HL-60/S4 (cell line): Measurements from ENCODE around the gene CNMD.
"Not testable (repeated sequence)": the region's sequence is repeated elsewhere in the genome, so short reads cannot be mapped to it uniquely, and the experiment has no call there.

Source experiments
- in situ Hi-C: fragments of 300-500 bp; cut with MboI; formaldehyde crosslinking; loops from 2 replicates; pipeline ENCODE4 v1.14.3; 2022; ENCODE audit warnings: low sequenced_read_pairs

The CNMD gene

DNA sequence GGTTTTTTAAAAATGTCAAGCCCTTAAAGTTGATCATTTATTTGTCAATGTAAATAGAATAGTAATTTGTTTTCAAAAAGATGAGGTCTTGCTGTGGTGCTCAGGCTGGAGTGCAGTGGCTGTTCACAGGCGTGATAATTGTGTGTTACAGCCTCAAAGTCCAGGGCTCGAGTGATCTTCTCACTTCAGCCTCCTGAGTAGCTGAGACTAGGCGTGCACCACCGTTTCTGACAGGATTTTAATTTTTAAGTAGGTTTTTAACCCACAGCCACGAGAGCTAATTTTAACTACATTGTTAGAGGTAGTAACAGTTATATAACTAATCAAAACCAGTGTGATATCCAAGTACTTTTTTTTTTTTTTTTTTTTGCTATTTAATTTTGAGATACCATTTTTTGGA is 43.1 kb downstream of the CNMD start:
- in situ Hi-C loops: no loop called here

GRCh38 chr13:52695856-52696255 is 43.8 kb downstream of the CNMD start:
- in situ Hi-C loops: no loop called here

DNA sequence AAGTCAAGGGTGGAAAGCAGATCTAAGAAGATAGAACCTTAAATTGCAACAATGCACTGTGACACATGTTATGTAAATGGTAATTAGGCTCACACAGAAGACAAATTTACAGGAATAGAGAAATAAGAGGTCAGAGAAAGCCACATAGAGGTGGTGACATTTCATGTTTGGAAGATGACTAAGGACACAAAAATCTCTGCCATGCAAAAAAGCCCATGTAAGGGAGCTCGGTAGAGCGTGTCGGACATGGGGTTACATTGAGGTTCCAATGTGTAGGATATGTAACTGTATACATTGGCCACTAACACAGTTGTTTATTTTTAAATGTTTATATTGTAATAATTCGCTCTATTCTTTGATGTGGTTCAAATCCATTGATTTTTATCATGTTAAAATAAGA is 53.2 kb downstream of the CNMD start:
- in situ Hi-C loops: no loop called here

DNA sequence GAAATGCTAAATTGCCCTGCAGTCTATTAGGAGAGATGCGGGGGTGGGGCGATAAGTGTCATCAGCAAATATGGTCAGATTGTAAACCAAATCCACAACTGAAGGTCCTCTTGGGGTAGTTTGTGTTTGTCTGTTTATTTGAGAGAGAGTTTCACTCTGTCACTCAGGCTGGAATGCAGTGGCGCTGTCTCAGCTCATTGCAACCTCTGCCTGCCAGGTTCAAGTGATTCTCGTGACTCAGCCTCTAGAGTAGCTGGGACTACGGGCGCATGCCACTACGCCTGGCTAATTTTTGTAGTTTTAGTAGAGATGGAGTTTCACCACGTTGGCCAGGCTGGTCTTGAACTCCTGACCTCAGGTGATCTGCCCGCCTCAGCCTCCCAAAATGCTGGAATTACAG is 53.8 kb downstream of the CNMD start:
- in situ Hi-C loops: not testable (repeated sequence)

GRCh38 chr13:52677823-52678222 is 61.8 kb downstream of the CNMD start:
- in situ Hi-C loops: no loop called here

- in situ Hi-C loops: no loop called here
These were observed 66.2 kb downstream of the CNMD start for GRCh38 chr13:52673465-52673864.

DNA sequence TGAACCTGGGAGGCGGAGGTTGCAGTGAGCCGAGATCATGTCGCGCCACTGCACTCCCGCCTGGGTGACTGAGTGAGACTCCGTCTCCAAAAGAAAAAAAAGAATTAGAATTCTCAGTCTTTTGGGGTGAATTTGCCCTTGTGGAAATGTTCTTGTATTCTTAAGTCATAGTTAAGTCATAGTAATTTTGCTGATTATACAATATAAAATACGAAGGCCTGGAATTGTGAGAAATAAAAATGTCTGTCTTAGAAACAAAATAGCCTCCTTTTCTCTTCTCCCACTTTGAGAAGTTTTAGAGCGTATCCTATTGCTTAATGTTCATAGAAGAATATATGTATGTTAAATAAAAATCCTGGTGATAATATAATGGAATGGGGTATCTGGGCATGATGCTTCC is 68.9 kb downstream of the CNMD start:
- in situ Hi-C loops: no loop called here

DNA sequence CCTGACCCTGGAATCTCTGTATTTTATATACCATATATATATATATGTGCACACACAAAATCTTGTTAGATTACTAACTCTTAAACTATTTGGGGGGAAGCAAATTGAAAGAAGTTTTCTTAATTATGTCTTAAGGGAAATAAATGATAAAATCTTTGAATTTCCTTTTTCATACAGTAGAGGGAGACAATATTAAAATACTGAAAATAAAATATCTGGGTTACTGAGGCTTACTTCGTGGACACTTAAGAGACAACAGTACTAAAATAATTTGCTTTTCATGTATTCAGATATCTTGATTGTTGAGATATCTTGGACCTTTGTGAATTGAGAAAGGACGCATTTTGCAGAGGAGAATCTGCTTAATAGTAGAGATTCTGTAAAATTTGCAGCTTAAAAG is 69.9 kb downstream of the CNMD start:
- in situ Hi-C loops: no loop called here

DNA sequence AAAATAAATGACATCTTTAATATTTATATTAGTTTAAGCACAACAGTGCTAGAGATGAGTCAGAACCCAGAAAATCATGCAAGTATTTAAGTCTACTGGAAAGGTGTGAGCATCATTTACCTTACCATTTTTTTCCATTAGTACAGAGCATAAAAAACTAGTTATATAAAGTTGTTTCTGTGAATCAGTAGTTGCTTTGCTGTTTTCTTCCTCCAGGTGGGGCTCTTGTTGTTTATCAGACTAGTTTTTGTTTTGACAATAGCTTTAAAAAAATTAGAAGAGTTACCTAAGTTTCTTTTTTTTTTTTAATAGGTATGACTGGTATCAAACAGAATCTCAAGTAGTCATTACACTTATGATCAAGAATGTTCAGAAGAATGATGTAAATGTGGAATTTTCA is 74.3 kb downstream of the CNMD start:
- in situ Hi-C loops: no loop called here

DNA sequence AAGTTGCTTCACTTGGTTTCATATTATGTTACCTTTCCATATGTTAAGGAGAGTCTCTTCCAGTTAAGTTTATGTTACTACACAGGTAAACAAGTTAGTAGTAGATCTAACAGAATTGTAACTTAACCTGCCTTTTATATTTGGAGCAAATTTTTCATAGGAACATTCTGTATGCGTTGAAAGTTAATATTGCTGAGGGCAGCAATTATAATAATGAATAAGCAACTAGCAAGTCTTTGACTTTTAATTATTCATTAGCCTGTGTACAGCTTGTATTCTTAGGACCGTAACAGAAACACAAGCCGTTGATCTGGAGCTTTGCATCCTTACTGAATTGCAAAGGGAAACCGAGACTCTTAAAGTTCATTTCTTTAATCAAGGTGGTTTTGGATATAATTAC is 75.3 kb downstream of the CNMD start:
- in situ Hi-C loops: no loop called here

DNA sequence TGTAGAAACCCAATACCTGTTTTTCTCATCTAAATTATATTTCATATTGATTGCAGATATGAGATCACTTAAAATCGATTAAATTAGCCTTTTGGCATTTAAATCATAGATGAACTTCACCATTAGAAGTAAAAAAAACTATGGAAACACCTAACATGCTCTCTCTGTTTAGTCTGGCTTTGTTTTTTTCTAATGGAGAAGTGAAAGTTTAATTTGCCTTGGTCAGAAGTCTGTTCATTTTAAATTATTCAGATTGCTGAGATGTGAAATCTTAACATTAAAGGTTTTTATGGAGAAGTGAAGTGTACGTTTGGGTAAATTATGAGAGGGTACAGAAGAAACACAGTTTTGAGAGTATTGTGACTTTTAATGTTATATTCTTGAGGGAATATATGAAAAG is 80.3 kb downstream of the CNMD start:
- in situ Hi-C loops: no loop called here
